Left colon (tissue), 2 donors: Measurements from ENCODE around the gene CPPED1. TPM values are rescaled to one million over a fixed set of nuclear protein-coding genes. Genes with fewer than 3 reads are reported as not detected.

Experiments used
- ATAC-seq: fragments of 200-7000 bp; cut with Tn5 transposase; one replicate; pipeline ENCODE4 v1.9.1; 2020; ENCODE audit warnings: mild to moderate bottlenecking, moderate library complexity
- DNase-seq, 2 donors: peaks; one replicate each; pipeline ENCODE4 v3.0.0-alpha.2; 2020
- intact Hi-C, 2 donors: fragments of 100-400 bp; cut with DNase I in 1 of 2; cut with micrococcal nuclease in 1 of 2; formaldehyde crosslinking; loops; one replicate each; pipeline versions ENCODE4 v1.11.2 to v1.14.0; 2022; cut with DNase I, micrococcal nuclease
- total RNA-seq, 2 donors: library from RNA; stranded (reverse); fragmentation: NEBNext Ultra II Directional; extraction: Animal tissue kit (Norgen Biotek cat#: 25700); gene quantifications; one replicate each; pipeline ENCODE4 v1.2.1, GENCODE V29; 2021
- donor health status: DM: no; HTN: no; CAD: no.
- donor health status: DM: yes; HTN: yes; CAD: no.

Gene CPPED1
- total RNA-seq, 2 donors from 2014 or later, result 22.0 to 24.0 TPM

- no peak for DNase-seq
- ATAC-seq, result no peak
- intact Hi-C loops, result no loop called here
Measured at GRCh38 chr16:12753203-12754023, 50.3 kb downstream of the CPPED1 start.

- intact Hi-C loops, result no loop called here
- no peak for ATAC-seq
- DNase-seq, result no peak
Measured at GRCh38 chr16:12752159-12752558, 51.5 kb downstream of the CPPED1 start.

GRCh38 chr16:12750554-12750918, 53.2 kb downstream of the CPPED1 start:
- intact Hi-C loops, result no loop called here
- ATAC-seq, result no peak
- no peak for DNase-seq

- no peak for ATAC-seq
- DNase-seq, result no peak
- intact Hi-C loops, result no loop called here
Measured at GRCh38 chr16:12749076-12749475, 54.6 kb downstream of the CPPED1 start.

GRCh38 chr16:12747827-12748226, 55.9 kb downstream of the CPPED1 start:
- DNase-seq (no peak), ATAC-seq (no peak)
- intact Hi-C loops, result no loop called here

- DNase-seq (no peak), ATAC-seq (no peak)
- intact Hi-C loops, result no loop called here
Measured at GRCh38 chr16:12747261-12747660, 56.4 kb downstream of the CPPED1 start.

- DNase-seq, result no peak
- no peak for ATAC-seq
- intact Hi-C loops, result no loop called here
Measured at GRCh38 chr16:12744860-12745259, 58.8 kb downstream of the CPPED1 start.

GRCh38 chr16:12742741-12743140, 60.9 kb downstream of the CPPED1 start:
- ATAC-seq (no peak), DNase-seq (no peak)
- intact Hi-C loops, result no loop called here

GRCh38 chr16:12740986-12741610, 62.6 kb downstream of the CPPED1 start:
- no peak for ATAC-seq
- intact Hi-C loops, result no loop called here
- DNase-seq, result no peak

GRCh38 chr16:12739738-12740137, 63.9 kb downstream of the CPPED1 start:
- no peak for ATAC-seq
- DNase-seq, result no peak
- intact Hi-C loops, result no loop called here

GRCh38 chr16:12737563-12737962, 66.1 kb downstream of the CPPED1 start:
- ATAC-seq (no peak), DNase-seq (no peak)
- intact Hi-C loops, result no loop called here

GRCh38 chr16:12735805-12736204, 67.9 kb downstream of the CPPED1 start:
- no peak for DNase-seq
- intact Hi-C loops, result no loop called here
- no peak for ATAC-seq

GRCh38 chr16:12732600-12732999, 71.1 kb downstream of the CPPED1 start:
- no peak for ATAC-seq
- intact Hi-C loops, result no loop called here

GRCh38 chr16:12729448-12729847, 74.2 kb downstream of the CPPED1 start:
- intact Hi-C loops, result no loop called here
- no peak for ATAC-seq
- no peak for DNase-seq

More at GRCh38 chr16:12732600-12732999, 71.1 kb downstream of the CPPED1 start:
- DNase-seq, result no peak

GRCh38 chr16:12728469-12728868, 75.2 kb downstream of the CPPED1 start:
- DNase-seq (no peak), ATAC-seq (no peak)
- intact Hi-C loops, result no loop called here

- ATAC-seq (no peak), DNase-seq (no peak)
- intact Hi-C loops, result no loop called here
Measured at GRCh38 chr16:12724226-12724625, 79.5 kb downstream of the CPPED1 start.

- ATAC-seq, result no peak
- intact Hi-C loops, result no loop called here
Measured at GRCh38 chr16:12723681-12724080, 80.0 kb downstream of the CPPED1 start.

GRCh38 chr16:12721841-12722421, 81.8 kb downstream of the CPPED1 start:
- DNase-seq, result no peak
- no peak for ATAC-seq
- intact Hi-C loops, result no loop called here

More at GRCh38 chr16:12723681-12724080, 80.0 kb downstream of the CPPED1 start:
- DNase-seq, result no peak

- DNase-seq (no peak), ATAC-seq (no peak)
- intact Hi-C loops, result loop anchor here in 1 of 2 donors (10.0 kb wide), 1 partner anchor 55 kb away; no protein-coding TSS in a partner anchor
Measured at GRCh38 chr16:12719972-12720371, 83.7 kb downstream of the CPPED1 start.

- ATAC-seq, result no peak
- no peak for DNase-seq
- intact Hi-C loops, result loop anchor here in 1 of 2 donors (10.0 kb wide), 1 partner anchor 58 kb away; no protein-coding TSS in a partner anchor
Measured at GRCh38 chr16:12716658-12717057, 87.0 kb downstream of the CPPED1 start.
